Effector memory CD4-positive, alpha-beta T cell (primary cell): ENCODE measurements around the gene CD276.
"Not testable (repeated sequence)": the region's sequence is repeated elsewhere in the genome, so short reads cannot be mapped to it uniquely, and the experiment has no call there.

Experiments
- DNase-seq, 3 donors: peaks; one replicate each; pipeline ENCODE4 v3.0.0-alpha.2; 2020
- H3K27ac ChIP-seq: 2 replicates; pipeline ENCODE4 v1.7.0; 2013; ENCODE audit warnings: mild to moderate bottlenecking, low read length, moderate library complexity; ENCODE audit not compliant: insufficient read depth, poor library complexity, severe bottlenecking
- H3K27me3 ChIP-seq: replicated peaks from 2 replicates; pipeline ENCODE4 v1.7.0; 2013; ENCODE audit warnings: mild to moderate bottlenecking, low read length; ENCODE audit not compliant: insufficient read depth, control insufficient read depth, poor library complexity, severe bottlenecking
- H3K36me3 ChIP-seq: 2 replicates; pipeline ENCODE4 v1.7.0; 2013; ENCODE audit warnings: mild to moderate bottlenecking, low read length, moderate library complexity; ENCODE audit not compliant: control insufficient read depth, insufficient read depth
- H3K4me1 ChIP-seq: 2 replicates; pipeline ENCODE4 v1.7.0; 2013; ENCODE audit warnings: low read length, mild to moderate bottlenecking; ENCODE audit not compliant: control insufficient read depth, insufficient read depth, poor library complexity, severe bottlenecking
- H3K4me3 ChIP-seq: 2 replicates; pipeline ENCODE4 v1.7.0; 2013; ENCODE audit warnings: low read length, low read depth, mild to moderate bottlenecking; ENCODE audit not compliant: insufficient read depth, poor library complexity, severe bottlenecking
- H3K9me3 ChIP-seq: 2 replicates; pipeline ENCODE4 v1.7.0; 2013; ENCODE audit warnings: mild to moderate bottlenecking, low read length, moderate library complexity; ENCODE audit not compliant: control insufficient read depth

Gene CD276

DNA sequence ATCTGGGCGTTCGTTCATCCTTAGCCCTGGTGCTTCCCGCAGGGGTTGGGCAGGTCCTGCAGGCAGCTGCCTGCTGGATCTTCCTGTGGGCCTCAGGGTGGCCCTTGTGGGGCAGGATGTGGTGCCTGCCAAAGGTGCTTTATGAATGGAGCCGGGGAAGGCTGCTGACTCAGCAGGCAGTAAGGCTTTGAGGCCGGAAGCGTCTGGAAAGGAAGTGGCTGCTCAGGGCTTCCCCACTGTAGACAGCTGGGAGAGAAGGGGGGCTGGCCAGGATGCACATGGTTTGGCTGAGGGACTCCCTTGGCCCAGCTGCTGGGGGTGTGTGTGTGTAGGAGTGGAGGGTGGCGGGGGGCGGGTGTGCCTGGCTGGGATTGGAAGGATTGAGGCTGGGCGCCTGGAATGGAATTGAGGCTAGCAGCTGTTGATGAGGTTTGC, 12.9 kb downstream of the CD276 start:
- no peaks in the 10 kb centered on the region for H3K36me3 ChIP-seq
- H3K4me3 ChIP-seq, result no peak overlapping the region
- peaks cover 15% of the 10 kb centered on the region for H3K4me1 ChIP-seq
- H3K9me3 ChIP-seq, result no peaks in the 10 kb centered on the region
- H3K27me3 ChIP-seq, result peaks cover 6% of the 10 kb centered on the region
- no peak overlapping the region for H3K27ac ChIP-seq
- DNase-seq, result peak; percentile 68 to 74 (median 73)

DNA sequence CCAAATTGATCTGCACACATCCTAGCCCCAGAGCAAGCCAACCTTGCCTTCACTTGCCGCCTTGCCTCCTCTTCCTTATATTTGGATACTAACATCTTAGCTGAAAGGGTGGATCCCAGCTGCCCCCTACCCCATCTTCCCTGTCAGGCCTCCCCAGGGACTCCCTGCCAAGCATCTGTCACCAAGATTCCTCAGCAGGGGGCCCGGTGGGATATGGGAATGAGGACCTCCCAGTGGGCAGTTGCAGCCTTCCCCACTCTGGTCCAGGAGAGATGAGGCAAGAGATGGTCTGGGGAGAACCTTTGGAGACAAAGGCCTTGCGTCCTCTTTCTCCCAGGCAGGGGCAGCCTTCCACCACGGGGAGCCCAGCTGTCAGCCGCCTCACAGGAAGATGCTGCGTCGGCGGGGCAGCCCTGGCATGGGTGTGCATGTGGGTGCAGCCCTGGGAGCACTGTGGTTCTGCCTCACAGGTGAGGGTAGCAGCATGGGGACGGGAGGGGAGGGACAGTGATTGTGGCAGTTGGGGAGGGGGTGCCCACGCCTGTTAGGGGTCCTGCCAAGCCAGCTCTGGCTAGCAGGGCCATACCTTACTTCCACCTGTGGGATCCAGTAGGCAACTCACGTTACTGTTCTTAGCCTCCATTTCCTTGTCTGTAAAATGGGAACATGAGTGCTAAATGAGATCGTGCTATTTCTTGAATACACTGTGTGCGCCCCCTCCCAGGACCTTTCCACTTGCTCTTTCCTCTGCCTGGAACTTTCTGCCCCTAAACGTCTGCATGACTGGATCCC, 15.3 kb downstream of the CD276 start:
- Histone ChIP-seq H3K9me3 (no peaks in the 10 kb centered on the region), H3K4me1 (peaks cover 15% of the 10 kb centered on the region), H3K4me3 (no peak overlapping the region), H3K27me3 (peaks cover 6% of the 10 kb centered on the region), H3K36me3 (no peaks in the 10 kb centered on the region), H3K27ac (no peak overlapping the region)
- DNase-seq, result no peak

DNA sequence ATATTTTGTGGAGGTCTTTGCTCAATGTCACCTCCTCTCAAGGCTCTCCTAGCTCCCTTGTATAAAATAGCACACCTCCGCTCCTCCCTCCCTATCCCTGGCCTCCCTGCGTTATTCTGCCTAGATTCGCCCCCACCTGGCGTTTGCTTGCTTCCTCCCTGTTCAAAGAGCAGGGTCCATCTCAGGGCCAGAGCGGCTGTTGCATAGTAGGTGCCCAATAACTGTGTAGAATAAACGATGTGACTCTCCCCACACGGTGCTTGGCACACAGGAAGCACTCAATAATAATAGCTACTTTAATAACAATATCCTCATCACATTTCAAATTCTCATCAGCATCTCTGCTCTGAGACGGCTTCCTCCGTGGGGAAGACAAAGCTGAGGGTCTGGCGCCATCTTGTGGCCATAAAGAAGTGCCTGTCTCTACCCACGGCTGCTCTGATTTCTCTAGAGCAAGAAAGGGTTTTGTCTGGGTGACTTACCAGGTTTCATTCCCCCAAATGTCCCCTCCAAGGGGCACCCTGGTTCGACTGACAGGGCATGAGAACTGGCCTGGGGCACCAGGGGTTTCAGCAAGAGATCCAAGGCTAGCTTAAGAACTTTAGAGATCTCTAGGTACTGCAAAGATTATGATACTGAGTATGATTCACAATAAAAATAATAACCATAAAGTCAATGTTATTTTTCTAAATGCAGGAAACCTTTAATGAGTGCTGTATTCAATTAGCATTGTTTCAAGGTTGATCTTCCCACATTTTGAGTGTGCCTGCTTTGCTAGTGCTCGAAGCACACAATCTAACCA, 16.1 kb downstream of the CD276 start:
- no peak overlapping the region for H3K4me3 ChIP-seq
- H3K9me3 ChIP-seq, result no peaks in the 10 kb centered on the region
- peaks cover 15% of the 10 kb centered on the region for H3K4me1 ChIP-seq
- no peaks in the 10 kb centered on the region for H3K36me3 ChIP-seq
- H3K27me3 ChIP-seq, result peaks cover 6% of the 10 kb centered on the region
- no peak overlapping the region for H3K27ac ChIP-seq
- peak; percentile 49 to 68 (median 55) for DNase-seq

DNA sequence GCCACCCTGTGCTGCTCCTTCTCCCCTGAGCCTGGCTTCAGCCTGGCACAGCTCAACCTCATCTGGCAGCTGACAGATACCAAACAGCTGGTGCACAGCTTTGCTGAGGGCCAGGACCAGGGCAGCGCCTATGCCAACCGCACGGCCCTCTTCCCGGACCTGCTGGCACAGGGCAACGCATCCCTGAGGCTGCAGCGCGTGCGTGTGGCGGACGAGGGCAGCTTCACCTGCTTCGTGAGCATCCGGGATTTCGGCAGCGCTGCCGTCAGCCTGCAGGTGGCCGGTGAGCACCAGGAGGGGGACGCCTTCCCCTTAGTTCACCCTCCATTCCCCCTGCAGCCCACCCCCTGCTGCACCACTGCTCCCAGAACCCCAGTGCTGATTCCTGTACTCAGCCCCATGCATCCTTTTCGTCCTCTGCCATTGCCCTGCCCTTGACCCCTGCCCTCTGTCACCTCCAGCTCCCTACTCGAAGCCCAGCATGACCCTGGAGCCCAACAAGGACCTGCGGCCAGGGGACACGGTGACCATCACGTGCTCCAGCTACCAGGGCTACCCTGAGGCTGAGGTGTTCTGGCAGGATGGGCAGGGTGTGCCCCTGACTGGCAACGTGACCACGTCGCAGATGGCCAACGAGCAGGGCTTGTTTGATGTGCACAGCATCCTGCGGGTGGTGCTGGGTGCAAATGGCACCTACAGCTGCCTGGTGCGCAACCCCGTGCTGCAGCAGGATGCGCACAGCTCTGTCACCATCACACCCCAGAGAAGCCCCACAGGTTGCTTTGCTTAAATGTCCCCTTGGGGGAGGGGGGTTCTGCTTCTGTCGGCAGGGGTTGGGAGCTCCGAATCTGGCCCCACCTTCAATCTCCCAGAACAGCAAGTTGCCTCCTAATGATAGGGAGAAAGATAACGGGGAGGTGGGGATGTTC, 18.4 kb downstream of the CD276 start:
- not testable (repeated sequence) for H3K4me3 ChIP-seq, H3K27me3 ChIP-seq, H3K27ac ChIP-seq, H3K4me1 ChIP-seq, H3K9me3 ChIP-seq, DNase-seq, H3K36me3 ChIP-seq

DNA sequence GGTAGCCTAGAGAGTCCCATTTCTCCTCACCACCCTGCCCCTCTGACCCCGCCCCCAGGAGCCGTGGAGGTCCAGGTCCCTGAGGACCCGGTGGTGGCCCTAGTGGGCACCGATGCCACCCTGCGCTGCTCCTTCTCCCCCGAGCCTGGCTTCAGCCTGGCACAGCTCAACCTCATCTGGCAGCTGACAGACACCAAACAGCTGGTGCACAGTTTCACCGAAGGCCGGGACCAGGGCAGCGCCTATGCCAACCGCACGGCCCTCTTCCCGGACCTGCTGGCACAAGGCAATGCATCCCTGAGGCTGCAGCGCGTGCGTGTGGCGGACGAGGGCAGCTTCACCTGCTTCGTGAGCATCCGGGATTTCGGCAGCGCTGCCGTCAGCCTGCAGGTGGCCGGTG, 19.4 kb downstream of the CD276 start:
- not testable (repeated sequence) for H3K4me3 ChIP-seq, H3K4me1 ChIP-seq, DNase-seq, H3K27me3 ChIP-seq, H3K9me3 ChIP-seq, H3K27ac ChIP-seq, H3K36me3 ChIP-seq

DNA sequence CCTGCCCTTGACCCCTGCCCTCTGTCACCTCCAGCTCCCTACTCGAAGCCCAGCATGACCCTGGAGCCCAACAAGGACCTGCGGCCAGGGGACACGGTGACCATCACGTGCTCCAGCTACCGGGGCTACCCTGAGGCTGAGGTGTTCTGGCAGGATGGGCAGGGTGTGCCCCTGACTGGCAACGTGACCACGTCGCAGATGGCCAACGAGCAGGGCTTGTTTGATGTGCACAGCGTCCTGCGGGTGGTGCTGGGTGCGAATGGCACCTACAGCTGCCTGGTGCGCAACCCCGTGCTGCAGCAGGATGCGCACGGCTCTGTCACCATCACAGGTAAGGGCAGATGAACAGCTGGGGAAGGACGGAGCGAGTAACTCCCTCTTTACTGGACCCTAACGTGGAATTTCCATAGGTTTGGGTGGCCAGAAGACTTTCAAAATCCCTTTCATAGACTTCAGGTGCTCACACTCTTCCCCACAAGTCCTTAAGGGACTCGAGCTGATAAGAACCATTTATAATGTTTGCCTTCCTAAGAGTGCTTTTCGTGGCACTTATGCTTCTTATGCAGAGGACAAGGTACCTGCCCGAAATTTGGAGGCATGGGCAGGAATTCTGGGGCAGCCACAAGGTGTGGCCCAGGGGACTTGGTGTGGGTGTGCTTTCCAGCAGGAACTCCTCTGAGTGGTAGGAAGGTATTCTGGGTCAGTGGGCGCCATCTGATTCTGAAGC, 20.1 kb downstream of the CD276 start:
- not testable (repeated sequence) for H3K9me3 ChIP-seq, H3K36me3 ChIP-seq, DNase-seq, H3K27ac ChIP-seq, H3K4me1 ChIP-seq, H3K4me3 ChIP-seq, H3K27me3 ChIP-seq

DNA sequence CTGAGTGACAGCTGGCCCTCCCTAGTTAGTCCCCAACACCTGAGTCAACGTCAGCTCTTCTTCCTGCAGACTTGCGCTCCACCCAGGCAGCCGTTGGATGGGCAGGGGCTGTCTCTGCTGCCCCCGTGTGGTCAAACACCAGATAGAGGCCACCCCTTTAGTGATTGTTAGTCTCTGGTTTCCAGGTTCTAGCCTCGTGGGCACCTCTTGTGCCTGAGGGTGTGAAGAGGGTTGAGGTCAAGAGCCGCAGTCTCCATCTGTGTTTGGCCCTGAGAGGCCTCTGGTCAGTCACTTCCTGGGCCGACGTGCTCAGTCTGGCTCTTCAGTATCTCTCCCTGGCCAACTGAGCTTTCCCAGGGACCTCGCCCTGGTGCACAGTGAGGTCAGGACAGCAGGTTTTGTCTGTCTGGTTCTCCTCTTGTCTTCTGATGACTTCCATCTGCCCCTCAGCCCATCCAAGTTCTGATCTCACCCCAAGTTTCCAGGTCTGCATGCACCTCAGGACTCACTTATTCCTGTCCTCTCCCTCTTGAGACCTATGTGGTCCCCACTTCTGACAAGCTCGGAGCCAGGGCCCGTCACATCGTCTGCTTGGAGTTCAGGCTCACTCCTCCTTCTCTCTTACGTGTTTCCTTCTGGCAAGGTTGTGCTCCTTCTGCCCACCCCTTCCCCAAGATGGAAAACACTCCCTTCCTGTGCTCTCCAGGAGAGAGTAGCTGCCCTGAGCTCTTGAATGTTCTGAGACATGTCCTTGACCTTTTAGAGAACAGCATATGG, 20.9 kb downstream of the CD276 start:
- Histone ChIP-seq H3K9me3 (no peaks in the 10 kb centered on the region), H3K4me3 (no peak overlapping the region), H3K36me3 (no peaks in the 10 kb centered on the region), H3K27ac (no peak overlapping the region), H3K27me3 (no peaks in the 10 kb centered on the region), H3K4me1 (no peaks in the 10 kb centered on the region)
- peak; percentile 25 to 37 (median 27) for DNase-seq

DNA sequence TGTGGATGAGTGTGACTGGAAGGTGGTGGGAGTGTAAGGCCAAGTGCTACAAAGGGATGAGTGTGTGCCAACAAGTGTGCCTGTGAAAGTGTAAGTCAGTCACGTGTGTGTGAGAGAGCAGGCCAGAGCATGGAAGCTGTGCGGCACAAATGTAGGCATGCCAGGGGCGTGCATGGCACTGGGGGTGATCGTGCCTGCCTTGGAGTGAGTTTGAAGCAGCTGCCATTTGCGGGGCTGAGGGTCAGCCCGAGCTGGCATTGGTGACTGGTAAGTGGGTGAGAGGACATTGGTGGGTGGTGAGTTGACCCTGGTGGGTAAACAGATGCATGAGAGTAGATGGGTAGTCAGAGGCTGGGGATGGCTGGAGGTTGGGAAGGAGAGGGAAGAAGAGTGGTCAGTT, 24.5 kb downstream of the CD276 start:
- H3K27me3 ChIP-seq, result no peaks in the 10 kb centered on the region
- DNase-seq, result no peak
- no peak overlapping the region for H3K27ac ChIP-seq
- H3K4me1 ChIP-seq, result no peaks in the 10 kb centered on the region
- H3K36me3 ChIP-seq, result no peaks in the 10 kb centered on the region
- no peaks in the 10 kb centered on the region for H3K9me3 ChIP-seq
- no peak overlapping the region for H3K4me3 ChIP-seq

DNA sequence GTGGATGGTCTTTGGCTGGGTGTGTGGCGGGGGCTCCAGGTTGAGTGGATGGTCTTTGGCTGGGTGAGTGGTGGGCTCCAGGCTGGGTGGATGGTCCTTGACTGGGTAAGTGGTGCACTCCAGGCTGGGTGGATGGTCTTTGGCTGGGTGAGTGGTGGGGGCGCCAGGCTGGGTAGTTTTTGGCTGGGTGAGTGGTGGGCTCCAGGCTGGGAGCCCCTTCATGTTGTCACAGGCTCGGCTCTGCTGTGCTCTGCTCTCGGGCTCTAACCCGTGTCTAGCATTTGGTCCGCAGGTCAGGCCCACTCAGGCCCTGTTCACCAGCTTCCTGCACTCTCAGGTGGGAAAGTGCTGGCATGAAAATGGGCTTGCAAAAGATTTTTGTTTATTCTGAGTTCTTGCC, 25.1 kb downstream of the CD276 start:
- Histone ChIP-seq H3K27me3 (no peaks in the 10 kb centered on the region), H3K4me1 (no peaks in the 10 kb centered on the region), H3K4me3 (no peak overlapping the region), H3K36me3 (no peaks in the 10 kb centered on the region), H3K27ac (no peak overlapping the region), H3K9me3 (no peaks in the 10 kb centered on the region)
- DNase-seq, result no peak
